ENCODE data around the gene FANCF.

DNA sequence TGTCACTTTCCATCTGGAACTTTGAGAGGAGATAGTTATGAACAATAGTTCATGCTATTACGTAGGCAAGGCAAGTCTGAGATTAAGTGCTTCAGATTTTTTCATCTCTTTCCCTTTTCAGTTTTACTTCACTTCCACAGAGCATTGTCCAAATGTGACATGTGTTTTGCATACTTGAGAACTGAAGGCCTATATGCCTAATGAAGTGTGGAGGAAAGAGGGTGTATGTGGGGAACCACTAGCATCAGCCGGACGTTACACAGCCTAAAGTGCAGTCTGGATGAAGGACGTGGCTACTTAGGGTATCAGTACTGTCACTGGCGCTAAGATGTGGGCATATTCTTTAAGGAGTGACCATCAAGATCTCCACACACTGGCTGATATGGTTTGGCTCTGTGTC is 26.2 kb downstream of the FANCF start:
- TF ChIP-seq TCF12 (IDR thresholded peaks at IDR 0.05; ENCODE audit: low read depth) (no peak), TEAD4 (IDR thresholded peaks at IDR 0.05) (no peak), RAD21 (IDR thresholded peaks at IDR 0.05; ENCODE audit: low read depth) (no peak), CEBPB (IDR thresholded peaks at IDR 0.05) (no peak), EP300 (IDR thresholded peaks at IDR 0.05; ENCODE audit: borderline replicate concordance) (no peak), NFIC (IDR thresholded peaks at IDR 0.05) (no peak), TAF1 (IDR thresholded peaks at IDR 0.05; ENCODE audit: low read depth) (no peak)
- TF ChIP-seq, protein P1, sequence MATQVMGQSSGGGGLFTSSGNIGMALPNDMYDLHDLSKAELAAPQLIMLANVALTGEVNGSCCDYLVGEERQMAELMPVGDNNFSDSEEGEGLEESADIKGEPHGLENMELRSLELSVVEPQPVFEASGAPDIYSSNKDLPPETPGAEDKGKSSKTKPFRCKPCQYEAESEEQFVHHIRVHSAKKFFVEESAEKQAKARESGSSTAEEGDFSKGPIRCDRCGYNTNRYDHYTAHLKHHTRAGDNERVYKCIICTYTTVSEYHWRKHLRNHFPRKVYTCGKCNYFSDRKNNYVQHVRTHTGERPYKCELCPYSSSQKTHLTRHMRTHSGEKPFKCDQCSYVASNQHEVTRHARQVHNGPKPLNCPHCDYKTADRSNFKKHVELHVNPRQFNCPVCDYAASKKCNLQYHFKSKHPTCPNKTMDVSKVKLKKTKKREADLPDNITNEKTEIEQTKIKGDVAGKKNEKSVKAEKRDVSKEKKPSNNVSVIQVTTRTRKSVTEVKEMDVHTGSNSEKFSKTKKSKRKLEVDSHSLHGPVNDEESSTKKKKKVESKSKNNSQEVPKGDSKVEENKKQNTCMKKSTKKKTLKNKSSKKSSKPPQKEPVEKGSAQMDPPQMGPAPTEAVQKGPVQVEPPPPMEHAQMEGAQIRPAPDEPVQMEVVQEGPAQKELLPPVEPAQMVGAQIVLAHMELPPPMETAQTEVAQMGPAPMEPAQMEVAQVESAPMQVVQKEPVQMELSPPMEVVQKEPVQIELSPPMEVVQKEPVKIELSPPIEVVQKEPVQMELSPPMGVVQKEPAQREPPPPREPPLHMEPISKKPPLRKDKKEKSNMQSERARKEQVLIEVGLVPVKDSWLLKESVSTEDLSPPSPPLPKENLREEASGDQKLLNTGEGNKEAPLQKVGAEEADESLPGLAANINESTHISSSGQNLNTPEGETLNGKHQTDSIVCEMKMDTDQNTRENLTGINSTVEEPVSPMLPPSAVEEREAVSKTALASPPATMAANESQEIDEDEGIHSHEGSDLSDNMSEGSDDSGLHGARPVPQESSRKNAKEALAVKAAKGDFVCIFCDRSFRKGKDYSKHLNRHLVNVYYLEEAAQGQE (IDR thresholded peaks at IDR 0.05; ENCODE audit: low read depth), result no peak
- TF ChIP-seq, protein P2, sequence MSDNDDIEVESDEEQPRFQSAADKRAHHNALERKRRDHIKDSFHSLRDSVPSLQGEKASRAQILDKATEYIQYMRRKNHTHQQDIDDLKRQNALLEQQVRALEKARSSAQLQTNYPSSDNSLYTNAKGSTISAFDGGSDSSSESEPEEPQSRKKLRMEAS (IDR thresholded peaks at IDR 0.05), result no peak
- TF ChIP-seq, protein P3, sequence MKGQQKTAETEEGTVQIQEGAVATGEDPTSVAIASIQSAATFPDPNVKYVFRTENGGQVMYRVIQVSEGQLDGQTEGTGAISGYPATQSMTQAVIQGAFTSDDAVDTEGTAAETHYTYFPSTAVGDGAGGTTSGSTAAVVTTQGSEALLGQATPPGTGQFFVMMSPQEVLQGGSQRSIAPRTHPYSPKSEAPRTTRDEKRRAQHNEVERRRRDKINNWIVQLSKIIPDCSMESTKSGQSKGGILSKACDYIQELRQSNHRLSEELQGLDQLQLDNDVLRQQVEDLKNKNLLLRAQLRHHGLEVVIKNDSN (IDR thresholded peaks at IDR 0.05), result no peak

All from Ishikawa (cell line).